Smooth muscle cell (in vitro differentiated cells): ENCODE measurements around the gene GLS. TPM values are rescaled to one million over a fixed set of nuclear protein-coding genes. Genes with fewer than 3 reads are reported as not detected.
"Not testable (repeated sequence)": the region's sequence is repeated elsewhere in the genome, so short reads cannot be mapped to it uniquely, and the experiment has no call there.

Source experiments
- DNase-seq: peaks from one replicate; lab custom pipeline; 2025; ENCODE audit not compliant: unreplicated experiment; lab: John Stamatoyannopoulos, UW
- H2AFZ ChIP-seq: fragments of 200-600 bp; sonication (generic); 2 replicates; pipeline ENCODE4 v1.6.0; 2016; ENCODE audit warnings: antibody characterized with exemption, low read depth, mild to moderate bottlenecking
- H3F3A ChIP-seq: fragments of 200-600 bp; sonication (generic); 2 replicates; pipeline ENCODE4 v1.6.0; 2017; ENCODE audit warnings: antibody characterized with exemption, low read depth
- H3K27ac ChIP-seq: fragments of 200-600 bp; sonication (generic); 2 replicates; pipeline ENCODE4 v1.5.1; 2016; ENCODE audit warnings: low read depth, mild to moderate bottlenecking
- H3K27me3 ChIP-seq: fragments of 200-600 bp; sonication (generic); 2 replicates; pipeline ENCODE4 v1.6.1; 2016; ENCODE audit warnings: low read depth, mild to moderate bottlenecking
- H3K36me3 ChIP-seq: fragments of 200-600 bp; sonication (generic); 2 replicates; pipeline ENCODE4 v1.5.1; 2016; ENCODE audit warnings: low read depth
- H3K4me1 ChIP-seq: fragments of 200-600 bp; sonication (generic); 2 replicates; pipeline ENCODE4 v1.5.1; 2016; ENCODE audit warnings: low read depth
- H3K4me2 ChIP-seq: fragments of 200-600 bp; sonication (generic); 2 replicates; pipeline ENCODE4 v1.6.0; 2016; ENCODE audit warnings: mild to moderate bottlenecking
- H3K4me3 ChIP-seq: fragments of 200-600 bp; sonication (generic); 2 replicates; pipeline ENCODE4 v1.5.1; 2016; ENCODE audit warnings: mild to moderate bottlenecking
- H3K79me2 ChIP-seq: fragments of 200-600 bp; sonication (generic); 2 replicates; pipeline ENCODE4 v1.6.0; 2016; ENCODE audit warnings: low read depth, mild to moderate bottlenecking
- H3K9ac ChIP-seq: fragments of 200-600 bp; sonication (generic); 2 replicates; pipeline ENCODE4 v1.6.0; 2016; ENCODE audit warnings: low read depth
- H3K9me3 ChIP-seq: fragments of 200-600 bp; sonication (generic); replicated peaks from 2 replicates; pipeline ENCODE4 v1.5.1; 2016; ENCODE audit warnings: low read depth
- H4K20me1 ChIP-seq: fragments of 200-600 bp; sonication (generic); 2 replicates; pipeline ENCODE4 v1.6.0; 2016; ENCODE audit warnings: low read depth
- WGBS: methylation state at CpG from one replicate; pipeline ENCODE4 v1.1.7; 2016; ENCODE audit warnings: low lambda C conversion rate; 5-methylcytosine and 5-hydroxymethylcytosine counted together
- polyA plus RNA-seq: library from polyadenylated mRNA; unstranded; fragments of >200 nt; fragmentation: Nextera tagmentation; extraction: Ambion mirVana; gene quantifications from 2 replicates; pipeline ENCODE4 v1.2.1, GENCODE V29; 2016
- total RNA-seq: library from RNA; depleted of rRNA; stranded (reverse); fragments of >200 nt; gene quantifications from 2 replicates; pipeline ENCODE4 v1.2.3, GENCODE V29; 2014
- TF ChIP-seq, protein P1 (sequence below): fragments of 200-600 bp; sonication (generic); IDR thresholded peaks from 2 replicates; pipeline ENCODE4 v1.5.1; 2017; ENCODE audit warnings: borderline replicate concordance, mild to moderate bottlenecking, antibody characterized with exemption; ENCODE audit not compliant: insufficient read depth, poor library complexity, severe bottlenecking

The GLS gene
- total and polyA plus RNA-seq, 2 experiments from 2014 or later, result 76.2 to 454 TPM

DNA sequence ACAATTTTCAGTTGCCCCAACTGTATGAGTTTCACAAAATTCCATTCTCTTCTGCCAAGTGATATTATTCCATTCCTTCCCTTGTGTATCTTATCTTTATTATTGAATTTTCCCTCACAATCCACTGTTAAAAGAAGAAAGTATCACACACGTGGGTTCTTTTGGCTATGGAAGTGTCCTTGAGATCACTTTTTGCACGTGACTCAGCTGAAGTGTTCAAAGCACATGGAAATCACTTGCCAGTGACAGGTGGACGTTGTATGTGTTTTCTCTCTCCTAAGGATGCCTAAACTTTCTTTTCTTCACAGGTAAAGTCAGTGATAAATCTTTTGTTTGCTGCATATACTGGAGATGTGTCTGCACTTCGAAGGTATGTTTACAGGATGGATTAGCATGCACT lies 72.6 kb downstream of the GLS start:
- H3K4me1 ChIP-seq, result peaks cover 3% of the 10 kb centered on the region
- no peaks in the 10 kb centered on the region for H3K9me3 ChIP-seq
- no peak overlapping the region for H2AFZ ChIP-seq
- H3F3A ChIP-seq, result peaks cover 11% of the 10 kb centered on the region
- no peaks in the 10 kb centered on the region for H3K27me3 ChIP-seq
- TF ChIP-seq, protein P1, sequence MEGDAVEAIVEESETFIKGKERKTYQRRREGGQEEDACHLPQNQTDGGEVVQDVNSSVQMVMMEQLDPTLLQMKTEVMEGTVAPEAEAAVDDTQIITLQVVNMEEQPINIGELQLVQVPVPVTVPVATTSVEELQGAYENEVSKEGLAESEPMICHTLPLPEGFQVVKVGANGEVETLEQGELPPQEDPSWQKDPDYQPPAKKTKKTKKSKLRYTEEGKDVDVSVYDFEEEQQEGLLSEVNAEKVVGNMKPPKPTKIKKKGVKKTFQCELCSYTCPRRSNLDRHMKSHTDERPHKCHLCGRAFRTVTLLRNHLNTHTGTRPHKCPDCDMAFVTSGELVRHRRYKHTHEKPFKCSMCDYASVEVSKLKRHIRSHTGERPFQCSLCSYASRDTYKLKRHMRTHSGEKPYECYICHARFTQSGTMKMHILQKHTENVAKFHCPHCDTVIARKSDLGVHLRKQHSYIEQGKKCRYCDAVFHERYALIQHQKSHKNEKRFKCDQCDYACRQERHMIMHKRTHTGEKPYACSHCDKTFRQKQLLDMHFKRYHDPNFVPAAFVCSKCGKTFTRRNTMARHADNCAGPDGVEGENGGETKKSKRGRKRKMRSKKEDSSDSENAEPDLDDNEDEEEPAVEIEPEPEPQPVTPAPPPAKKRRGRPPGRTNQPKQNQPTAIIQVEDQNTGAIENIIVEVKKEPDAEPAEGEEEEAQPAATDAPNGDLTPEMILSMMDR, result no peak
- no peak for DNase-seq
- H3K27ac ChIP-seq, result no peak overlapping the region
- H3K4me2 ChIP-seq, result no peak overlapping the region
- 64% methylated on average over 4 of the region's 4 CpGs for WGBS
- H3K36me3 ChIP-seq, result no peaks in the 10 kb centered on the region
- no peak overlapping the region for H3K9ac ChIP-seq
- no peaks in the 10 kb centered on the region for H3K79me2 ChIP-seq
- H3K4me3 ChIP-seq, result no peak overlapping the region
- peaks cover 4% of the 10 kb centered on the region for H4K20me1 ChIP-seq

DNA sequence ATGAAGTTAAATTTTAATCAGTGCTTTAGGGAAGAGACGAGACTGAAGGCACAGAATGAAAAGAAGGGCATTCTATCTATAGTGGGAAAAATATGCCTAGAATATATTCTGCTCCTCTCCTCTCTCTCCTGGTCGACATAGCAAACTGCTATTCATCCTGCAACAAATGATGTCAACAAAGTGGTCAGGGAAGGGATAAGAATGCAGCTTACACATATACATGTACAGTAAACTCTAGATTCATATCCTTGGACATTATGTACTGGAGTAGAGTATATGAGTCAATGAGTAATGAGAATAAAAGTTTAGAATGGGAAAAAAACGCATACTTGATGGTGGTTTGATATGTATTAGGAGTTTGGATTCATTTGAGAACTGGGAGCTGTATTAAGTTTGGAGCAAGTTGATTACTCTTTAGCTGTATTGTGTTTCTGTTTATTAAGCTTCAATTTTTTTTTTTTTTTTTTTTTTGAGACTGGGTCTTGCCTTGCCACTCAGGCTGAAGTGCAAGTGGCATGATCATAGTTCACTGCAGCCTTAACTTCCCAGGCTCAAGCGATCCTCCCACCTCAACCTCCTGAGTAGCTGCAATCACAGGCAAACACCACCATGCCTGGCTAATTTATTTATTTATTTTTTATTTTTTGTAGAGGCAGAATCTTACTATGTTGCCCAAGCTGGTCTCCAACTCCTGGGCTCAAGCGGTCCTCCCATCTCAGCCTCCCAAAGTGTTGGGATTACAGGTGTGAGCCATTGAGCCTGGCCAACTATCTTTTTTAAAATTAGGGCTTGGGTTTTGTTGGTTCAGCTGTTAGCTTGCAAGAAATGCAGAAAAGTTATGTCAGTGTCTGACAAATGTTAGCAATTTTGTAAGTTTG lies 79.5 kb downstream of the GLS start:
- TF ChIP-seq, protein P1, result no peak

DNA sequence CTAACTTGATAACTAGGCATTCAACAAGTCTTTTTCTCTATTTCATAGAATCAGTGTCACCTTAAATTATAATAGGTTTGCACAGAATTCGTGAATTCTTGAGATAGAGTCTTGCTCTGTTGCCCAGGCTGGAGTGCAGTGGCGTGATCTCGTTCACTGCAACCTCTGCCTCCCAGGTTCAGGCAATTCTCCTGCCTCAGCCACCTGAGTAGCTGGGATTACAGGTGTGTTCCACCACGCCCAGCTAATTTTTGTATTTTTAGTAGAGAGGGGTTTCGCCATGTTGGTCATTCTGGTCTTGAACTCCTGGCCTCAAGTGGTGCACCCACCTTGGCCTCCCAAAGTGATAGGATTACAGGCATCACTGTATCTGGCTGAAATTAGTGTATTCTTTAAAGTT lies 80.5 kb downstream of the GLS start:
- DNase-seq, result not testable (repeated sequence)
- WGBS, result 88% methylated on average over 5 of the region's 5 CpGs

More for the DNA sequence above, 79.5 kb downstream of the GLS start:
- H3K4me3 ChIP-seq, result no peak overlapping the region
- no peak overlapping the region for H3K27ac ChIP-seq
- H4K20me1 ChIP-seq, result no peaks in the 10 kb centered on the region
- no peak overlapping the region for H3K4me2 ChIP-seq
- H3K4me1 ChIP-seq, result no peaks in the 10 kb centered on the region
- H3K27me3 ChIP-seq, result no peaks in the 10 kb centered on the region
- H3K9ac ChIP-seq, result no peak overlapping the region
- DNase-seq, result no peak
- H3K79me2 ChIP-seq, result no peaks in the 10 kb centered on the region
- no peaks in the 10 kb centered on the region for H3K9me3 ChIP-seq
- WGBS, result 92% methylated on average over 5 of the region's 5 CpGs
- peaks cover 4% of the 10 kb centered on the region for H3K36me3 ChIP-seq
- no peaks in the 10 kb centered on the region for H3F3A ChIP-seq
- no peak overlapping the region for H2AFZ ChIP-seq

DNA sequence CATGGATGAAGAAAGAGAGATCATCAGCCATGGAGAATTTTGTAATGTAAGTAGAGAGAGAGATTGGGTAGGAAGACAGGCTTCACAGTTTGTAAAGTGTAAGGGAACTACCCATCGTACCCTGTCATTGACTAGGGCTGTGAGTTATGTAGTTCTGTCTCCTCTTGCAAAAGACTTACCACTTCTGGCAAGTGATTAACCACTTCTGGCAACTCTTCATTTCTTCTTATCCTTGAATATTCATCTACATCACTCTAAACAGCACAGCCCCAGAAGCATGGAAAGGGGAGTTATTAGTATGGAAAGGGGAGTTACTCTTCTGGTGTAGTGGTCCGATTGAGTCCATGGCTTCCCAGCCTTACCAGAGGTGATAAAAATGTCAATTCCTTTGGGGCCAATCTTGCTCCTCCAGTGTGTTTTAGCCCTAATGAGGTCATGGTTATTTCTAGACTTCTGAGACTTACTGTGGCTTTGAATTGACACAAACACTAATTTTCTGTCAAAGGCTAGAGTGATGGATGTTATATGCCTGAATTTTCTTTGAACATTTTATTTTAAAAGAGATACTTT lies 81.4 kb downstream of the GLS start:
- H3K27ac ChIP-seq, result peak overlapping the region; percentile 45
- no peak overlapping the region for H2AFZ ChIP-seq
- no peaks in the 10 kb centered on the region for H3F3A ChIP-seq
- DNase-seq, result no peak
- no peak overlapping the region for H3K4me3 ChIP-seq
- TF ChIP-seq, protein P1, result no peak
- no peaks in the 10 kb centered on the region for H3K4me1 ChIP-seq
- no peaks in the 10 kb centered on the region for H4K20me1 ChIP-seq
- H3K9me3 ChIP-seq, result no peaks in the 10 kb centered on the region
- H3K79me2 ChIP-seq, result no peaks in the 10 kb centered on the region
- no peak overlapping the region for H3K4me2 ChIP-seq
- no peak overlapping the region for H3K9ac ChIP-seq
- H3K36me3 ChIP-seq, result peaks cover 4% of the 10 kb centered on the region
- 78% methylated on average over 2 of the region's 2 CpGs for WGBS
- no peaks in the 10 kb centered on the region for H3K27me3 ChIP-seq

More for the DNA sequence above, 80.5 kb downstream of the GLS start:
- H3K9ac ChIP-seq, H3F3A ChIP-seq, H3K4me1 ChIP-seq, H3K27me3 ChIP-seq, H4K20me1 ChIP-seq, H3K36me3 ChIP-seq, H3K4me2 ChIP-seq, H3K79me2 ChIP-seq, H3K4me3 ChIP-seq, H3K9me3 ChIP-seq, H2AFZ ChIP-seq: not testable (repeated sequence)
- peak overlapping the region; percentile 45 for H3K27ac ChIP-seq
